NCI-H2196 (cell line): ENCODE measurements around the gene ATP6V0E1.
A peak's percentile ranks its signal among the peaks of the same experiment; 100 is the strongest.

Source experiments
- DNase-seq: peaks from one replicate; lab custom pipeline; 2025; ENCODE audit not compliant: unreplicated experiment; lab: John Stamatoyannopoulos, UW

The ATP6V0E1 gene

DNA sequence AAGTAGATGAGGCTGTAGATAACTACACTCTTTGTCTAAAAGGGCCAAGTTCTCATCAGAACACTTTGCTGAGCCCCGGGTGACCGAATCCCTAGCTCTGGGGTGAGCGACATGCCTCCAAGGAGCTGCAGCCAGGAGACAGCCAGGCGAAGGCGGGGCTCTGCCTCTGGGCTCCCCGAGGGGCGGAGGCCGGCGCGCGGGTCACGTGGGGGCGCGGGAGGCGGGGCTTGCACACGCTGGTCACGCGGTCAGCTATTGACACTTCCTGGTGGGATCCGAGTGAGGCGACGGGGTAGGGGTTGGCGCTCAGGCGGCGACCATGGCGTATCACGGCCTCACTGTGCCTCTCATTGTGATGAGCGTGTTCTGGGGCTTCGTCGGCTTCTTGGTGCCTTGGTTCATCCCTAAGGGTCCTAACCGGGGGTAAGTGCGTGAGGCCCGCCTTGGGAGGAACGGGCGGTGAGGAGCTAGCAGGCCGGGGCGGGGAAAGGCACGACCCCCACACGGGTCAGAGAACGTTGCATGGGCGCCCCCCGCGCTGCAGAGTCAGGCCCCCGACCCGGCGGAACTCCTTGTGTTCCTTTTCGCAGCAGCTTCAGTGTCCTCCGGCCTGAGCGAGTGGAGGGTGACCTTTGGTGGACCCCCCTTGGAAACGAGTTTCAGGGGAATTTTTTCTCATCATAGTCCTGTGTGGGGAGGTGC lies at the start of gene ATP6V0E1:
Gene ATP6V0E1 (plus strand): TSS at position 230 of the 702 bp plus-strand sequence. CDS start 90 bp downstream, at position 320.
- peak; percentile 92 for DNase-seq

DNA sequence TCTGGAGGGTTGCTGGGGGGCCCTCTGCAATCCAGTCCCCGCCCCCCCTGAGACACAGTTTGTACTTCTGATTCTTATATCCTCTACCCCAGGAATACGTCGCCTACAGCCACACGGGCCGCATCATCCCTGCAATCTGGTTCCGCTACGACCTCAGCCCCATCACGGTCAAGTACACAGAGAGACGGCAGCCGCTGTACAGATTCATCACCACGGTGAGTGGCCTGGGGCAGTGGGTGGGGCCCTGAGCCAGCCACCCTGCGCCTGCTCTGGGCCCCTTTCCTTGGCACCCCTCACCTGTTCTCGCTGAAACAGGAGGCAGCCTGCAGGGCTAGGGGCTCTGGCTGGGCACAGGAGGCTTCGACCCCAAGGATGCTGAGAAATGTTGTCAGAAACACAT lies 48.5 kb upstream of the ATP6V0E1 start:
- DNase-seq: no peak

DNA sequence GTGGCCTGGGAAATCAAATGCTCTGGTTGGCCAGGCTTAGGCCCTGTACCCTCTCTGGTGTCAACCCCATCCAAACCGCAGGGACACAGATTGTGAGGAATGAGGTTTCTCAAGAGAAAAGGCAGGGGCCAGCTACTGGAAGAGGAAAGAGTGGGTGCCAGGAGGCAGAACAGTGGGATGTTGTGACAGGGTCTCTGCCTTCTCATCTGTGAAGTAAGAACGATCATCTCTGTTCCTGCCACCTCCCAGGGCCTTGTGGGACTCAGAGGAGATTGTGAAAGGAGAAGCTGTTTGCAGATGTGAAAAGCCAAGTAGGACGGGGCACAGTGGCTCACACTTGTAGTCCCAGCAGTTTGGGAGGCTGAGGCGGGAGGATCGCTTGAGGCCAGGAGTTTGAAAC lies 47.2 kb upstream of the ATP6V0E1 start:
- DNase-seq: no peak

DNA sequence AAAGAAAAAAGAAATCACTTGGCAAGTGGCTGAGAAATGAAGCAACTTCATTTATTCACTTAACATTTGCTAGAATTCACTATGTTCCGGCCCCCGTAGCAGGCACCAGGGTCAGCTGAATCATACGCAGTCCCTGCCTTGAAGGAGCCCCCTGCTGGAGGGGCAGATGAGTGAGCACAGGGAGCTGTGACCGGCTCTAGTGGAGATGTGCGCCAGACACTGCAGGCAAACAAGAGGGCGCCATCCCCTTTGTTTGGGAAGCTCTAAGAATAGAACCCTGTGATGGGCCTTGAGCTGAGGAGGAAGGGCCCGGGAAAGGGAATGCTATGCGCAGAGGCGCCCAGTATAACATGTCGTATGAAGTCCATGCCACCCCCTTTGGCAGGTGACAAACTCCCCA lies 44.5 kb upstream of the ATP6V0E1 start:
- peak; percentile 58 for DNase-seq

DNA sequence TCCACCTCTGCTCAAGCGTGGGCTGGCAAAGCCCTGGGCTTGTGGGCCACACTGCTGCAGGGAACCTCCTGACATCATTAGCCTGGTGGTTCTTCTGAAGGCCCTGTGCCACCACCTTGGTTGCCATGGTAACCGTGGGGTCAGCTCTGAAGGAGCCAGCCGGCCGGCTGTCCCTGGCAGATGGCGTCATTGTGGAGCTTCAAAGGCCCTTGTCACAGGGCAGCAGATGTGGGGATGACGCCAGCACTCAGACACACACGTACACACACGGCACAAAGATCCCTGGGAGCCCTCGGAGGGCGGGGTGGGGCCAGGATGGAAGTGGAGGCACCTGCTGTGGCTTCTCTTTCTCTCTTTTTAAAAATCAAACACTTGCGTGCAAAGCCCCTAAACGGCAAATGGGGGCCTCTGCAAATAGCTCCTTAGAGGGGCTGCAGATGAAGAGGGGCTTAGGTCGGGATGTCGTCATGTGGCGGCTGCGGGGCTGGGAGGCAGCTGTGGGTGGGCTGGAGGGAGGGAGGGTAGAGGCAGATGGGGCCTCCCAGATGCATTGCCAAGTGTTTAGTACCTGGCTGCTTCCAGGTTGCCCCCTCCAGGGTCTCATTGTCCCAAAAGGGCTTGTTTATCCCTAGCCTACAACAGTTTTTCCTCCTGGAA lies 43.8 kb upstream of the ATP6V0E1 start:
- DNase-seq: peak; percentile 78

DNA sequence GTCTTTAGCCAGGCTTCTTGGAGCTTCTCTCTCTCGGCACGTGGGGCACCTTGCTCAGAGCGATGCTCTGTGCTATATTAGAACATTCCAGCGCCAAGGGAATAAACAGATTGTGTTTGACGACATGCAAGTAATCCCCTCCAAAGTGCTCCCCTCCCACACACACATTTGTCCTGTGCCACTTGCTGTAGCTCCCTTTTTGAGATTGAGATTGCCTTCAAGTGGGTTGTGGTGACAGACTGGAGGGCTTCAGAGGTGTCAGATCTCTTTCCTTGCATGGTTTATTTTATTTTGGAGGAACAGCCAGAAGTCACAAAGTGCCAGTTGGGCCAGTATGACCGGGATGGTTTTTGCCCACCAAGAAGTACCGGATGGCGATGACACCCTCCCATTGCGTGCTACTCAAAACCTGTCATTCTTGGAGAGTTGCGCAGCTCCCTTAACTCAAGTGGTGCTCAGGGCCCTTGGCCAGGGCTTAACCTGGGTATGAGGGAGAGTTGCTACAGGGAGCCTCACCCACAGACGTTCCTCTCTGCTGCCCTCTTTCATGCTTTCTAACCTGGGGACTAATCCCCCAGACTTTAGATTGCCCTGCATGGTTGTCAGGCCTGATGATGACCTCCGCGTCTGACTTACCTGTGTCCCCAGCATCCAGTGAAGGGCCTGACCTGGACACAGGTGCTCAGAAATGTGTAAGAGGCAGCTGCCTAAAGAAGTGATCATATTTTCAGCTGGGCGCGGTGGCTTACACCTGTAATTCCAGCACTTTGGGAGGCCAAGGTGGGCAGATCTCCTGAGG lies 43.1 kb upstream of the ATP6V0E1 start:
- no peak for DNase-seq

DNA sequence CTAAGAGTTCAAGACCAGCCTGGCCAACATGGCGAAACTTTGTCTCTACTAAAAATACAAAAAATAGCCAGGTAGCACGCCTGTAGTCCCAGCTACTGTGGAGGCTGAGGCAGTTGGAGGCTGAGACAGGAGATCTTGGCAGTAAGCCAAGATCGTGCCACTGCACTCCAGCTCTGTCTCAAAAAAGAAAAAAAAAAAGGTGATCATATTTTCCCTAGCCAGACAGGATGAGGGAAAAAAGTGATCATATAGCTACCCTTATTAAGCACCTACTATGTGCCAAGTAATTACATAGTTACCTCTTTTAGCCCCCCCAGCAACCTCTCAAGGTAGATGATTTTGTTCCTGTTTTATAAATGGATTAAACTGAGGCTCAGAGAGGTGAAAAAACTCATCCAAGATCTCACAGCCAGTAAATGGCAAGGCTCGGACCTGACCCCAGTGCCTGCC lies 42.5 kb upstream of the ATP6V0E1 start:
- DNase-seq: peak; percentile 16

DNA sequence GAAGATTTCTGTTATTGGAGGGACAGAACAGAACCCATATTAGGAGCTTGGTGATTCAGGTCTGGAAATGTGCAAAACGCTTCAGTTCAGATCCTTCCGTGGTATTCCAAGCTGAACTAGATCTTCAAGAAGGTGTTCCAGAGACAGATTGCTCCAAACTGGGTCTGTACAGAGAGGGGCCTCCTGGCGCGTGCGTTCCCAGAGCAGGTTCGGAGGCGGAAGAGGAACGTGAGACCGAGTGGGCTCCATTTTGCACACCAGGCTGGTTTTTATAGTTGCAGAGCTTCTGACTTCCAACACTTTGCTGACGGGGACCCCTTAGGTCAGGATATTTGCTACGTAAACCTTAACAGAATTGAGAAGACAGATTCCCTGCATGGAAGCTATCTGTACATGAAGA lies 41.0 kb upstream of the ATP6V0E1 start:
- DNase-seq: no peak

DNA sequence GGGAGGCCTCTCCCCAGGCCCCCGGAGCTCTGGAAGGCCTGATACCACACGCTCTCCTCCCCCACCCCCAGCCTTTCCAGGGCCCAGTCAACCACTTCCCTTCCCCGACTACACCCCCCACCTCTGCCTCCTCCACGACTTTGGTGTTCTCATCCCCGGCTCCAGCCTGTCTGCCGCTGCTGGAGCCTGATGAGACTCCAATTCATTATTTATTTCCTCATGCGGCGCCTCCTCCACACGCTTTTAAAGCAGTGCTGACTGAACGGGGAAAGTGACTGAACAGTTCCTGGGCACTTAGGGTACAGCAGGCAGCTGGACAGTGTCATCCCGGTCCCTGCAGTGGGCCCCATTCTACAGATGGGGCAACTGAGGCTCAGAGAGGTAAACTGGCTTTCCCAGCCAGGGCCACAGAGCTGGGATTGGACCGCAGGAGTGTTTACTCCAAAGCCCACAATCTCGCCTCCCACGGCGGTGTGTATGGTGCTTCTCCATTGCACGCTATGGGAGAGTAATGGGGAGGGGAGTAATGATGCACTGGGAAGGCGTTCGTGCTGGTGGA lies 40.2 kb upstream of the ATP6V0E1 start:
- DNase-seq: peak; percentile 24

DNA sequence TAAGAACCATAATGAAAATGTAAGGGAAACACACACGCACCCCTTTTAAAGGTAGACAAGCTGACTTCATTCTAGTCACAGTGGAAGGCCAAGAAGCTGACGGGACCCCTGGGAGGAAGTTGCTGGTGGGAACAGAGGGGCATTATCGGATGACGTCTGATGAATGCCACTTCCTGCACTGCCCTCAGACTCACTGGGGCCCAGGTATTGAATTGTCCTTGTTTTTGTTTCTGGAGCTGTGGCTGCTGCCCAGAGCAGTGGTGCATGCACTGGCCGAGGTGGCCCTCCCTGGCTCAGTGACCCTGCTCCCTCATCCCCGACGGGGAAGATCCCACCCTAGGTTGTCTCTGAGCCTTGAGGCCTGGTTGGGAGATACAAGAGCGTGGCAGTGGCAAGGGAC lies 39.7 kb upstream of the ATP6V0E1 start:
- DNase-seq: no peak

DNA sequence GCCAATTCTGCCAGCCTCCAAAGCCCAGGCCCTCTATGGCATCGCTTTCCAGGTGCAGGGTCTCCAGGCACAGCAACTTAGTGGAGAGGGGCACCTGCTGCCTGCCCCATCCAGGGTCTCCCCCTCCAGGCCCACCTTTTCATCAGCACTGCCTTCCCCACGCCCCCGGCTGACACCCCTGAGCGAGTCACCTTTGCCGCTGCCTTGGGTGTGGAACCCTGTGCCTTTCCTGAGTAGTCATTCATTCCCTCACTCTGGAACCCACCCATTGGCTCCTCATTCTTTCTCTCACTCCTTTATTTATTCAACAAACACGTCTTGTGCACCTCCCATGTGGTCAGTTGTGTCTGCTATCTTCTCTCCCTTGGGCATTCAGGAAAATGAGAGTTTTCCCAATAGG lies 38.8 kb upstream of the ATP6V0E1 start:
- no peak for DNase-seq

DNA sequence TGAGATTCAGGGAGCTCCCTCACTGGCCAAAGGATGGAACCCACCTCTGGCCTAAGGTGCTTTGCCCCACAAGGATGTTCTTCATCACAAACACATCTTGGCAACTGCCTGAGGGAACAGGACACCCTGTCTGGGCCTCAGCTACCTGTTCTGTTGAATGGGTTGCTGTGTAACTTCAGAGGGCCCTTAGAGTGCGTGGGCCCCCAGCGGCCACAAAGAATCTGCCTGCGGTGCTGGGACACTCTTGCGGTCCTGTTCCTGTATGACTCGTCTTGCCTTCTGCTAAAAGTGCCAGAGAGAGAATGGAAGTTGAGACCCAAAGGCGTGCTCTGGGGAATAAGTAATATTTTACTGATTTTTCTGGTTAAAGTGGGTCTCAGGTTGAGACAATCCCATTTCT lies 38.4 kb upstream of the ATP6V0E1 start:
- DNase-seq: no peak

DNA sequence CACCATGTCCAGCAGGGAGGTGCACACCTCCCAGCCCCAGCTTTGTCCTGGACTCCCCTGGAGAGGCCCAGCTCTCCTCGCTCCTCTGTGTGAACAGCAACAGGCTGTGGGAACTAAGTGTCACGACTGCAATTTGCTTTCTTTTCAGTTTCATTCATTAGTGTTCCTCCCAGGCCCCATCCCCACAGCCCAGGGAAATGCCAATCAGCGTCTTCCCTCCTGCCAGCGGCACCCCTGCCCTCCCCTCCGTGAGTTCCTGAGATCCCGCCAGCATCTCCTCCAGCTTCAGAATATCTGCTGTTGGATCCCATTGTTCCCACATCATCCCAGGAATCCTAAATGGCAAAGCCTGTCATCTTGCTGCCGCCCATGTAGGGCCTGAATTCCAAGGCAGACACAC lies 37.4 kb upstream of the ATP6V0E1 start:
- no peak for DNase-seq

DNA sequence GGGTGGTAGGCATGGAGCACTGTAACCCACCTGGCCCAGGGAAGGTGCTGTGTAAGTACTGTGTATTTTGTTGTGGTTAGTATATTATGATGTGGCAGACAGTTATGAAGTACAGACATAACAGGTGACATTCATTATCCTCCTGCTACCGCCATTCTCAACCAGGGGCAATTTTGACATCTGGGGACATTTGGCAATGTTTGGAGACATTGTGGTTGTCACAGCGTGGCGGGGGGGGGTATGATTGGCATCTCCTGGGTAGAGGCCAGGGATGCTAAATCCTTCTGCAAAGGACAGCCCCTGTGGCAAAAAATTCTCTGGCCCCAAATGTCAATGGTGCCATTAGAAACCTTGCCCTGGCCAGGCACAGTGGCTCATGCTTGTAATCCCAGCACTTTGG lies 34.1 kb upstream of the ATP6V0E1 start:
- no peak for DNase-seq

DNA sequence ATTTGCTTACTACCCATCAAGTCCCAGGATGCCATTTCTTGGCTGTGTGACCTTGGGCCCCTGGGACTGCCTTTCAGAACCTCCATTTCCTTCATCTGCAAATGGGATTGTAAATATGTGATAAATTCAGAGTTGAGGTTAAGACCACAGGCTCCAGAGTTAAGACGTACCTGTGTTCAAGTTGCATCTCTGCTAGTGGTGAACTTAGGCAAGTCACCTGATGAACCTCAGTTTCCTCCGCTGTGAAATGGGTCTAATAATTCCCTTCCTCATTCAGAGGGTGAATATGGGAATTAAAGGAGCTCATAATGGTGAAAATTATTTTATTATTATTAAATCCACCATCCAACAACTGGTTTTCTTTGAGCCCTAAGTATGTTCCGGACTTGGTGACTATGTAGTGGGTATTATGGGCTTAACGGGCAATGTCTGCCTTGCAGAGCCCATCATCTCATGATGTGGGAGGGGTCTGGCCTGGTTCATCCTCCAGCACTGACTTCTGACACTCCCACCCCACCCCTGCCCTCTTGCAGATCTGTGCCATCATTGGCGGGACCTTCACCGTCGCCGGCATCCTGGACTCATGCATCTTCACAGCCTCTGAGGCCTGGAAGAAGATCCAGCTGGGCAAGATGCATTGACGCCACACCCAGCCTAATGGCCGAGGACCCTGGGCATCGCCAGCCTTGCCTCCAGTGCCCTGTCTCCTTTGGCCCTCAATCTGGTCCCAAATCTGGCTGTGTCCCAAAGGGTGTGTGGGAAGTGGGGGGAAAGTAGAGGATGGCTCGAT lies 33.2 kb upstream of the ATP6V0E1 start:
- no peak for DNase-seq

DNA sequence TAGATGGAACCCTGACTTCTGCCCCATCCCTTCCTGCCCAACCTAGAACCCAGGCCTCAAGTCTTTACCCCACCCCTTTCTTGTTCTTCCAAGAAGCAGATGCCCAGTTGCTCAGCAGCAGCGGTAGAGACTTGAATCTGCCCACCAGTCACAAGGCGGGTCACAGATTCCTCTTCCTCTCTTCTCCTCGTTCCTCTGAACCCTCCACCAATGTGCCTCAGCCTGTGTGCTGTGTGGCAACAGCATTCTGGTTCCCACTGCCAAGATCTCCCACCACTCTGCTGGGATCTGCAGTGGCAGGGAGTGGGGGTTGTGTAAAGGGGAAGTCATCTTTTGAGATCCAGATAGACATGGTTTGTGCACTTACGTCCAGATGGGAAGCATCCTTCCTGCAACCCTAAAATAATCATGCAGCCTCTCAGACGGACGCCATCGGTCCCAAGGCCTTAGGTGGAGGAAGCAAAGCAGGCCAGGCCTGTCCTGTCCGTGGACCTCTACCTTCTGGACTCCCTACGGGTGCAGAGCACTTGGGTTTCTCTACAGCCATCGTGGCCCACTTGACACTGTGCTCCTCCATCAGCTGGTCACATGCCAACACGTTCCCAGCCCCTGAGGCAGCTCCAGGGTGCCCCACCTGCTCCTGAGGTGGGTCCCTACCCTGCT lies 32.1 kb upstream of the ATP6V0E1 start:
- DNase-seq: no peak

DNA sequence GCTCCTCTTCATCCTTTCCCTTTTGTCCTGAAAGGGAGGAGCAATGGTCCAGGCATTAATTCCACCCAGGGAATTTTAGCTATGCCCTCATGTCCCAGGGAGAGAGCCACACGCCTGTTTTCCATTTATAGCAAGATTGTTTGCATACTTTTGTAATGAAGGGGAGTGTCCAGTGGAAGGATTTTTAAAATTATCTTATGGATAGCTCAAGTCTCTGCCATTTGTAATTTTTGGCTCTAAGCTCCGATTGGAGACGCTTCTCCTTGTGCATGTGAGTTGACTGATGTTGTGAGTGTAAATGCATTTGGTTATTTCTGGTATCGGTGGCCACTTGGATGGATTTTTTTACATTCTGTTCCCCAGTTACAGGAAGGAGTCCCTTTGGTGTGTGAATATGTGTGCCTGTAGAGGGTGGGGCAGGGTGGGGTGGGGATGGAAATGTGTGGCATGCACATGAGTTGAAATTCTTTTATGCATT lies 31.5 kb upstream of the ATP6V0E1 start:
- DNase-seq: no peak

DNA sequence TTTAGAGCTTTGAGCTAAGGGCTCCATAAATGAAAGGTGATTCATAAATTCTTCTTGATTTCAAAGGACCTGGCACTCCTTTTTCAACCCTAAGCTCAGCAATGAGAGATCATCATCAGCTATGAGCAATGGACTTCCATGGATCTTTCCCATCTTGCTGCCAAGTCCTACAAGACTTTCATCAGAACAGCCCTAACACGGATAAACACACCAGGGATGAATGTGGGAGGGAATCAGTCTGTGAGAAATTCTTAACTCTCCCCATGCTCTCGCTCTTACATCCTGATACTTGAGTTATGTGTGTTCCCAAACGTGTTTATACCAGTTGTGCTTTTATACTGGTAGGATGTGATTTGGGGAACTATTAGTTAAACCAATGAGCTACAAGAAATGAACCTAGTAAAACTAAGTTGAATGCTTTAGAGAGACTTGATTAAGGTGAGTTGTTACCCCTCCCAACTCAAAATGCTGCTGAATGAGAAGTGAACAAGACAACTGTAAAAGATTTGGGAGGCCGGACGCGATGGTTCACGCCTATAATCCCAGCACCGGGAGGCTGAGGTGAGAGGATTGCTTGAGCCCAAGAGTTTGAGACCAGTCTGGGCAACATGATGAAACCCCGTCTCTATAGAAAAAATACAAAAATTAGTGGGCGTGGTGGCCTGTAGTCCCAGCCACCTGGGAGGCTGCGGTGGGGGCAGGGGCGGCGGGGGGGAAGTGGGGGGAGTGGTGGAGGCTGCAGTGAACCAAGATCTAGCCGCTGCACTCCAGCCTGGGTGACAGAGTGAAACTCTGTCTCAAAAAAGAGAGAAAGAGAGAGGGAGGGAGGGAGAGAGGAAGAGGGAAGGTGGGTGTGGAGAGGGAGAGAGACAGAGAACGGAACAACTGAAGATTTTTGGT lies 29.5 kb upstream of the ATP6V0E1 start:
- no peak for DNase-seq

DNA sequence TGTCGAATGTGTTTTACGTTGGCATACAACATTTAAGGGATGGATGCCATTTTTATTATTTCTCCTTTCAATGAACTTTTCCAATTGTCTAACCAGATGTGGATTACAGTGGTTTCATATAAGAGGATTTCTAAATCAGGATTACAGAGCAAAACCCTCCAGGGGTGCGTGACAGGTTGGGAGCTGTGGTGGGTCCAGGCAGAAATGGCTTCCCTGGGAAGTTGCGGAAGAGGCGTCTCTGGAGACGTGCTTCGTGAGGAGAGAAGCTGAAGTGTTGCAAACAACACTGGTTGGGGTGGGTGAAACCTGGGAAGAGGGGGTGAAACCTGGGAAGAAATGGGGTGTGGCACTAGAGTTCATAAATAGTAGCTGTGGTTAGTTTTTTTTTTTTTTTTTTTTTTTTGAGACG lies 28.8 kb upstream of the ATP6V0E1 start:
- DNase-seq: no peak
